ENCODE measurements around the gene AK2.
A peak's percentile ranks its signal among the peaks of the same experiment; 100 is the strongest.
"Not testable (repeated sequence)": the region's sequence is repeated elsewhere in the genome, so short reads cannot be mapped to it uniquely, and the experiment has no call there.

Gene AK2

DNA sequence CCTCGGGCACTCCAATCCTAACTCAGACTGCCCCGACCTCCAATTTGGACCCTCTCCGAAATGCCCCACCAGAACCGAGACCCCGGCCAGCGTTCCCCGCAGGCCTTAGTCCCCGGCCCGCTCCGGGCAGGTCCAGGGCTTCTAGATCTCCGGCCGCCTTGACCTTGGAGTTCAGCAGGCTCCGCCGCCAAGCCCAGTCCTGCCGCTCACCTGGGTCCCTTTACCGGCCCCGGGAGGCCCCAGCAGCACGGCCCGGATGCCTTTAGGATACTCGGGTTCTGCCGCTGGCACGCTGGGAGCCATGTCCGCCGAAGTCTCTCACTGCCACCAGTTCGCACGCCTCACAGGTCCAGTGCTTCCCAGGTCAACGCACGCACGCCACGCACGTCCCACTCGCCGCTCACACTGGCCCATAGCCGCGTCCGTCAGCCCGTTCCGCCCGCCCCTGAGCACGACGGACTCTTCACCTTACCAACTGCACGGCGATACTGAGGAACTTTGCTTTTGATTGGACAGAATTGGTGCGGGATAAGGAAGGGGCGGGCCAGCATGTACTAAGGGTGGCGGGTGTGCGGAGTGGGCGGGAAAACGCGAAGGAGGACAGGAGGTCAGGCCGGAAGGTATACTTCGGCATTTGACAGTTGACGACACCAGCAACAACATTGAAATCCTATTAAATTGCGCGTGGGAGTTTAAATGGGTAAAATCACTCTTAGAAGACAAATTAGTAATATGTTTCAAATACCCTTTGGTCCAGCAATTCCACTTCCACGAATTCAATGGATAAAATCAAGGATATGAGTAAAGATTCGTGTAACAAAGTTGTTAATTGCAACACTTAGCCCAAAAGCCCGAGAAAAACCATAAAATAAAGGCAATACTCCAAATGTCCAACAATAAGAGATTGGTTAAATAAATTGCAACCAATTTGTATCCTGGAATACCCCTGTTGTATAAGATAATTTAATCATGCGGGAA is at the start of gene AK2:
Gene AK2, minus strand, starts transcription at position 358 of the 978 bp plus-strand sequence. Its CDS starts 55 bp downstream, at position 303.
- peak; percentile 72 to 77 (median 73) for DNase-seq (ENCODE audit: low read depth in 3 of 3, low spot score in 1 of 3)

DNA sequence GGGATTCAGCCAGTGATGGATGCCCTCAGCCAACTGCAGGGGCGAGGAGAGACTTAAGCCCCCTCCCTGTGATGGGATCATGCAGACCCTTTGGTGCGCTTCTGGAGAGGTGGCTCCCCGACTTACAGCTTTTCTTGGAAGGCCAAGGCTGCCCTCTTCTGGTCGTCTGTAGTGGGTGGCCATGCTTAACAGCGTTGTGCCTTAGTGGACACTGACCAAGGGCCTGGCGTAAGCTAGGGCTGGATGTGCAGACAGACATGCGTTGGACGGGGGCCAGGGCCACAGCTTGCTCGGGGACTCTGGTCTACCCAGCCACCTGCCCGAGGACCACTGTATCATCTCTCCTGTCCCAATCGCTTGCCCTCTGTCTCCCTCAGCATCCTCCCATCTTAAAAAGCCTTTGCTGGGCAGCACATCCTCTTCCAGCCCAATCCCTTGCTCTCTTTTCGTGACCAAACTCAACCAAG is 49.7 kb upstream of the AK2 start:
- DNase-seq (ENCODE audit: low read depth in 3 of 3, low spot score in 1 of 3): no peak

DNA sequence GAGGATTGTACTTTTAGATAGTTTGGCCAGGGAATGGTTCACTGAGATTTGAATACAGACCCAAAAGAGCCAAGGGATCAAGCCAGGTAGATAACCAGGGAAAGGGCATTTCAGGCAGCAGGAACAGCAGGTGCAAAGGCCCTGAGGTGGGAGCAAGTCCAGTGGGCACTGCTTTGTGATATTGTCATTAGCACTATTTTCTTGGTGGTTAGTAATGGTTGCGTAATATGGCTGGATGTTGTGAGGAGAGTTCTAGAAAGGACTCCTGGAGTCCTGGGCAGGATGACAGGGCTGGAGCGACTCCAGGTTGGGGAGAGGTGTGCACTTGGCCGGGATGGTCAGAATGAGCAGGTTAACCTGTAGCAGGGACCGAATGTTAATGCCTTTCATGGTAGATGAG is 48.6 kb upstream of the AK2 start:
- no peak for DNase-seq (ENCODE audit: low read depth in 3 of 3, low spot score in 1 of 3)

DNA sequence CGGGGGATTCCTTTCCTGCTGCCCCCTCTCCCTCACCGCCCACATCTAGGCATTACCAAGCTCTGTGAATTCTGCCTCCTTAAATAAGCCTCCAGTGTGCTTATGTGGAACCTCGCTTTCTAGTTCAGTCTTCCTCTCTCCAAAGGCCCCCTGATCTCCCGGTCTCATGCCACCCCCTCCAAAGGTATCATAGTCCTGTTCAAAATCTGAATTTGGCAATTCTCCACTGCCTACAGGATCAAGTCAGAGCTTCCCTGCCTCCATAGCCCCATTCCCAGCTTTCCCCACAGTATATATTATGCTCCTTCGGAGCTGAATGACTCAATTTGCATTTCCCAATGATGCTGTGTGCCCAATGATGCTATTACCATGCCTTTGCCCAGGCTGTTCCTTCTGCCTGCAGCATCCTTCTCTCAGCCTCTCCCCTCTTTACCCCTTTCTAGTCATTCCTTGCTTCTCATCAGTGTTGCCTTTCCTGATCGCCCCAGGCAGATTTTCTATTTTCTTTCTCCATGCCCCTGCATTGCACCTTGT is 46.0 kb upstream of the AK2 start:
- no peak for DNase-seq (ENCODE audit: low read depth in 3 of 3, low spot score in 1 of 3)

GRCh38 chr1:33081554-33082305 is 45.0 kb upstream of the AK2 start:
- DNase-seq (ENCODE audit: low read depth in 3 of 3, low spot score in 1 of 3): no peak

DNA sequence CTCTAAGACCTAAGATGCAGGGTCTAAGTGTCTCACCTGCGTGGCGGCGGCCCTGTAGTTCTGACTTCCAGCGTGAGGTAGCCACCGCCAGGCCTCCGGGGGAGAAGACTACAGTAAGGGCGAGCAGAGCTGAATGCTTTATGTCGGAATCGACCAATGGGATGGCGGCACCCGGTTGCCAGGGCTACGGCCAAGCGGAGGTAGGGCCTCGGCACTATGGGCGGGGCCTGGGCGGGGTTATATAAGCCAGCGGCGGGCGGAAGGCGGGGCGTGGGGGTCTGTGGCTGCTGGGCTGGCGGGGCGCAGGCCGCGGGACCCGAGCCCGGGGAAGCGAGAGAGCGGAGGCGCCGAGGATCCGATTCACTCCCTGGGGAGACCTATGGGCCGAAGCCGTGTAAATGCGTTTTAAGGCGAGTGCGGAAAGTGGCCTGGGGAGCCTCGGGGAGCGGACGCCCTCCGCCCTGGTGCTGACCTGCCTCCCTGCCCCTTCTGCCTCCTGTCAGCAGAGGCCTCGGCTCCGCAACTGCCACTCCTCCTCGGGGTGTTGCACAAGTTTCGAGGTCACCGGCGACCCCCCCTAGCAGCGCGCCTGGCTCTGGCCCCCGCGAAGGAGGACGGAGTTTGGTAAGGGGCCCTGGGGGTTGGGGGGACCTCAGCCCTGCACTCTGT is 44.3 kb upstream of the AK2 start, which contains the start of gene AZIN2:
Gene AZIN2, plus strand, starts transcription at position 269 of the 669 bp plus-strand sequence. CDS start 1,097 bp downstream, outside the sequence.
- DNase-seq (ENCODE audit: low read depth in 3 of 3, low spot score in 1 of 3): peak; percentile 92 to 99 (median 93)

GRCh38 chr1:33080373-33080772 is 43.7 kb upstream of the AK2 start:
- no peak for DNase-seq (ENCODE audit: low read depth in 3 of 3, low spot score in 1 of 3)

DNA sequence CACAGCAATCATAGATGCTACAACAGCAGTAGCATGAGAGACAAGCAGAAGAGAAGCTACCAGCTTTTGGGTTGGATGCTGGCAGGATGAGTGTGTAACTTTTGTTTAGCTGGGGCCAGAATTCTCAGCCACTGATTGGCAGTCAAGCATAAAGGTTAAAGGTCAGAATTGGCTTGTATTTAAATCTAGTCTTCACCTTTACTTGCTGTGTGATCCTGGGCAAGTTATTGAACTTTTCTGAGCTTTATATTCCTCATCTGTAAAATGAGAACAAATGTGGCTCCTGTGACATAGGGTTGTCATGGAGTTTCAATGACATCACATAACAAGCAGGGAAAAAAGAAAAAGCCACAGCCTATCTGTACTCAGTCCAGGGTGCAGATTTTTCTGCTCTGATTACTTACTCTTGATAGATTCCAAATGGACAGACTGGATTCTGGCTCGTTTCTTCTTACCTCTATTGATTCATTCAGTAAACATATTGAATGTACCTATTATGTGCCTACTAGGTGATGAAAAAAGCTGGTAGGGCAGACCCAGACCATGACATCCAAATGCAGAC is 41.4 kb upstream of the AK2 start:
- DNase-seq (ENCODE audit: low read depth in 3 of 3, low spot score in 1 of 3): no peak

DNA sequence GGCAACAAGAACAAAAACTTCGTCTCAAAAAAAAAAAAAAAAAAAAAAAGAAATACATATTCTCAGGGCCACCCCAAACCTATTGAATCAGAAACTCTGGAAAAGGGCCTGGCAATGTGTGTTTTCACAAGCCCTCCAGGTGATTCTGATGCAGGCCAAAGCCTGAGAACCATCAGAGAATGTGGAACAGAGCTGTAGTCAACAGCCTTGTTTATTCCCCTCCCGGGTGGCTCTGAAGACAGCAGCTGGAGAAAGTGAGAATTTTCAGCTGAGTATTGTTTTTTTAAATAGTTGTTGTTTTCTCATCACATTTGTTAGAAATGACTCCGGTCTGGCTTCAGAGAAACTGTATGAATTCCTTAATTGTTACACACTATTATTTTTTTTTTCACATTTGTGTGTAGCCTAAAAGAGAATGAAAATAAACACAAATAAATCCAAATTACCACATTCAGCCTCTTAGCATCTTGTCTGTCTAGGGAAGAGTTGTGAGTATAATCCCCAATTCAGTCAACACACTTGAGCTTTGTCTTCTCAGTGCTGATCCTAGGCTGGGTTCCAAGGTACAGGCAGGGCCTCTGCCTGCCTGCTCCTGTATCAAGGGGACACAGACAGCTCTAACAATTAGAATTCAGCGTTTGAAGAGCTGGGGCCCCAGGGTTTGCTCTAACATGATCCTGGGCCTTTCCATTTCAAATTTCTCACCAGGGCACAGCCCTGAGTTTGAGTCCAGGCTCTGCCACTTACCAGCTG is 37.7 kb upstream of the AK2 start:
- DNase-seq (ENCODE audit: low read depth in 3 of 3, low spot score in 1 of 3): no peak

DNA sequence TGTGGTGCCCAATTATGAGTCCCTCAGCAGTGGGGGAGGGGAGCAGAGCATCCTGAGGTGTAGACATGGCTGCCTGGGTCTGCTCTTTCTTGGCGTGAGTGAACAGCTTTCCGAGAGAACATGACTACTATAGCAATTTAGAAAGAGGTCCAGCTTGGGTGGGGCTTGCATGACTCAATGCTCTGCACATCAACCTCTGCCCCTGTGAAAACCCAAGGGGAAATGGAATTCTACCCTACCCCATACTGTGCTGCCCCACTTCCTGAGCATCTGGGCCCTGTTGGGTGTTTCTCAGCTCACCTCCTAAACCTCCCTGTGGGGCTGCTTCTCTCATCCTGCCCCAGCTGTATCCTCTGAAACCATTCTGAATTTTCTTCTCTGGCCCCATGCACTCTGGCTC is 36.0 kb upstream of the AK2 start:
- no peak for DNase-seq (ENCODE audit: low read depth in 3 of 3, low spot score in 1 of 3)

GRCh38 chr1:33070628-33071027 is 33.9 kb upstream of the AK2 start:
- DNase-seq (ENCODE audit: low read depth in 3 of 3, low spot score in 1 of 3): no peak

DNA sequence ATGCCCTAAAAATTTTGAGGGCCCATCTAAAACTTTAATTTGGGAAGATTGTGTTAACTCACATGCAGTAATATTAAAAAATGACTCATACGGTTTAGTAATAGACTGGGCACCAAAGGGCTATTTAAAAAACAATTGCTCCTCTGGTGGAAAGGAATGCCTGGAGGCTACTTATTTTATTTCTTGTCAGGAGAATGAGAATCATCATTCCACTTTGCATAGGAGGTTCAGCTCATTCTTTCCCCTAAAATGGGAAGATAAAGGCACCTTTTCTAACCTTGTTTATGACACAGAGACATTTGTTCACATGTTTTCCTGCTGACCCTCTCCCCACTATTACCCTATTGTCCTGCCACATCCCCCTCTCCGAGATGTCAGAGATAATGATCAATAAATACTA is 31.4 kb upstream of the AK2 start:
- not testable (repeated sequence) for DNase-seq (ENCODE audit: low read depth in 3 of 3, low spot score in 1 of 3)

DNA sequence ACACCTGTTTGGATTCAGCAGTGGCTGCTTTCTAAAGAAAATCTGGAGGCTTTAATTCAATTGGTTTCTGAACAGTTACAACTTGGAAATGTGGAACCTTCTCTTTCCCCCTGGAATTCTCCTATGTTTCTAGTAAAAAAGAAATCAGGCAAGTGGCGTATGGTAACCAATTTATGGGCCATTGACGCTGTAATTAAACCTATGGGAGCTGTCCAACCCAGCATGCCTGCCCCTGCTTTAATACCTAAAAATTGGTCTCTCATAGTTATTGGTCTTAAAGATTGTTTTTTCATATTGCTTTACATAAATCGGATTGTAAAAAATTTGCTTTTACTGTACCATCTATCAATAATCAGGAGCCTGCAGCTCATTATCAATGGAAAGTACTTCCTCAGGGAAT is 29.8 kb upstream of the AK2 start:
- not testable (repeated sequence) for DNase-seq (ENCODE audit: low read depth in 3 of 3, low spot score in 1 of 3)

DNA sequence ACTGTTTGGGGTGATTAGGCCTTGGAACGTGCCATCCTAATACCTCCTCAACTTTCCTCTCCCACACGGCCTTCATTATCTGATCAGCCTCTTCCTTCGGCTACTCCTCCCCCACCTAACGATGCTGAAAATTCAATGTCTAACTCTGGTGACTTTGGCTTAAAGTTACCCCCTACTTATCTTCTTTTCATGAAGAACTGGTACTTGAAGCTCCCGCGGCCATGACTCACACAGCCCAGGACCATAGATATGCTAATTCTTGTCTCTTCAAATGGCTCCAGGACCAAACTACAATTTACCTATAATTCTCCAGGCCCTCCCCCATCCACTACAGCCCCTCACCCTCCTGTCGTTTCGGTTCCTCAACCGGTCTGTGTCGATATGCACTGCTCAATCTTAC is 28.6 kb upstream of the AK2 start:
- DNase-seq (ENCODE audit: low read depth in 3 of 3, low spot score in 1 of 3): no peak

GRCh38 chr1:33064284-33064683 is 27.6 kb upstream of the AK2 start:
- DNase-seq (ENCODE audit: low read depth in 3 of 3, low spot score in 1 of 3): not testable (repeated sequence)

GRCh38 chr1:33061834-33062233 is 25.2 kb upstream of the AK2 start:
- no peak for DNase-seq (ENCODE audit: low read depth in 3 of 3, low spot score in 1 of 3)

DNA sequence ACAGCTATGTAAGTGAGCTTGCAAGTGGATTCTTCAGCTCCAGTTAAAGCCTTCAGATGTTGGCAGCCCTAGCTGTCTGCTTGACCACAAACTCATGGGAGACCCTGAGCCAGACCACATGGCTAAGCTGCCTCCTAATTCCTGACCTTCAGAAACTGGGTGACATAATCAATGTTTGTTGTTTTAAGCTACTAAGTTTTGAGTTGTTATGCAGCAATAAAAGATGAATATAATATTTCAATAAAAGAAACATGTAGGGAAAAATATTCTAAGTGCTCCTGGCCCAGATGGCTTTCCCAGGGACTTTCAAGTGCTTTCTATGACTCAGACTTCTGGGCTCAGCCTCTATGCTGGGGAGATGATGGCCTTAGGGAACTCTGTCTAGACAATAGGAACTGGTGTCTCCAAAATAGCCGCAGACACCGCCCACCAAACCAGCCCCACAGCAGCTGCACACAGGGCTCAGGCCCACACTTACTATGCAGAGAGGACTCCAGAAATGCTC is 23.9 kb upstream of the AK2 start:
- no peak for DNase-seq (ENCODE audit: low read depth in 3 of 3, low spot score in 1 of 3)

- DNase-seq (ENCODE audit: low read depth in 3 of 3, low spot score in 1 of 3): no peak
These were observed 20.4 kb upstream of the AK2 start for GRCh38 chr1:33057095-33057494.

GRCh38 chr1:33056426-33056825 is 19.7 kb upstream of the AK2 start:
- no peak for DNase-seq (ENCODE audit: low read depth in 3 of 3, low spot score in 1 of 3)

All from stimulated activated CD4-positive, alpha-beta T cell treated with anti-CD3 and anti-CD28 coated beads, TNF-alpha, amount 100 ng/mL, for 1 hour (primary cell).